NCI-H1092 treated with DMSO at 0.1 percent for 48 hours (cell line): ENCODE data around the gene MYO18A.

Source experiments
- DNase-seq: peaks from one replicate; lab custom pipeline; 2025; lab: John Stamatoyannopoulos, UW

MYO18A gene

GRCh38 chr17:29022074-29022473 lies 158.1 kb downstream of the MYO18A start:
- DNase-seq = no peak

- no peak for DNase-seq
Measured at GRCh38 chr17:29021226-29021625, 159.0 kb downstream of the MYO18A start.
